HG03469 (cell line): ENCODE data around the gene XPC.

Experiments
- ATAC-seq: cut with Tn5 transposase; IDR thresholded peaks from one replicate; pipeline ENCODE4 v1.9.1; 2021; ENCODE audit warnings: mild to moderate bottlenecking, moderate library complexity, moderate number of reproducible peaks; ENCODE audit not compliant: unreplicated experiment

XPC gene

GRCh38 chr3:14208977-14209394 is 30.6 kb upstream of the XPC start:
- ATAC-seq = no peak

GRCh38 chr3:14208168-14208567 is 29.8 kb upstream of the XPC start:
- ATAC-seq = no peak

GRCh38 chr3:14206548-14207177 is 28.3 kb upstream of the XPC start:
- no peak for ATAC-seq

- ATAC-seq = no peak
Observed at GRCh38 chr3:14204515-14205284, 26.3 kb upstream of the XPC start.

DNA sequence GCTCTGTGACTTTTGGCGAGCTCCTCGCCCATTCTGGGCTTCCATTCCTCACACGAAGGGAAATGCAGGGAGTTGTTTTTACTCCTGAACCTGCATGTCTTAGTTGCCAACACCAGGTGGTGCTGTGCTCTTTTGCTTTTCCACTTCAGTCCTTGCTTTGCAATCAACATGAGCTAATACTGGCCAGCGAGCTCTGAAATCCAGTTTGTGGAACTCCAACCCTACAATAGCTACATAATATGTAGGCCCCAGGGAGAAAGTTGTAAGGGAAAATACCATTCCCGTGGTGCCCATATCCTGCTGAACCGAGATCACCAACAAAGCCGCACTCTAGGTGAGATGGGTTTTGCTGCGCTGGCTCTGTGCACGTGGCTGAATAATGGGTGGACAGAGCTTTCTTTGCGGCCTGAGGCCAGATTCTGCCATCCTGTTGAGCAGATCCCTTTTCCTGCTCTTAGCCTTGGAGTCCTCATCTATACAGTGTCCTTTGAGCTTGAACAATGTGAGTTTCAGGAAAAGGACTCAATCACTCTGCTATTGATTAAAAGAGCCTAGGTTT is 25.2 kb upstream of the XPC start:
- no peak for ATAC-seq

- no peak for ATAC-seq
Observed at GRCh38 chr3:14202874-14203520, 24.6 kb upstream of the XPC start.

- ATAC-seq = no peak
Observed at GRCh38 chr3:14201940-14202684, 23.7 kb upstream of the XPC start.

DNA sequence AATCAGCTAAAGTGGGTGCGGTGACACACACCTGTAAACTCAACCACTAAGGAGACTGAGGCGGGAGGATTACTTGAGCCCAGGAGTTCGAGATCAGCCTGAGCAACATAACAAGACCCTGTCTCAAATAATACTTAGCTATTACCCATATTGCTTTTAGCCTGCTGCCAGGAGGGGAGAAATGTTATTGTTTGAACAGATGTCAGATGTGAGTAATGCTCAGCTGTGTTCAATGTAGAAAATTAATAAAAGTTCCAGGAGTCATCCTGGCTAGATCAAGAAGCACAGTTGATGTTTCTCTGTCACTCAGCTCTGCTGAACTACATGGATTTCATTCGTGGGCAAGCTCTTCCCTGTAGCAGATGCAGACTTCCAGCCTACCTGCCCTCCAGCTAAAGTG is 22.4 kb upstream of the XPC start:
- ATAC-seq = no peak

GRCh38 chr3:14200276-14200675 is 21.9 kb upstream of the XPC start:
- ATAC-seq = no peak

DNA sequence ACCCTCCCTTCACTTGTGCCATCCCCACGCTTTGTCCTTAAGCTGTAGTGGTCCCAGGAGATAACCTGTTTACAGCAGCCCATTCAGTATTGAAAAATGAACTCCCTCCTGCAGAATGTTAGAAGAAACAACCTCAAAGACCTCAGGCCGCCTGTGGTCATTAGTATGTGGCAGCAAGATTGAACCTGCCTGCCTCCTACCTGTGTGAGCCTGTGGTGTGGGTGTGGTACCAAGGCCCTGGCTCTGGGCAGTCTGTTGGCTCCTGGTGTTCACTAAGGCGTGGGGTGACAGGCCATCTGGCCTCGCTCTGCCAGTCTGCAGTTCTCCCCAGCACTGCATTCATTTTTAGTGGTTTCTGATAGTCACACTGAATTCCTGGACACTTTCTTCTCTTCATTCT is 21.2 kb upstream of the XPC start:
- no peak for ATAC-seq

DNA sequence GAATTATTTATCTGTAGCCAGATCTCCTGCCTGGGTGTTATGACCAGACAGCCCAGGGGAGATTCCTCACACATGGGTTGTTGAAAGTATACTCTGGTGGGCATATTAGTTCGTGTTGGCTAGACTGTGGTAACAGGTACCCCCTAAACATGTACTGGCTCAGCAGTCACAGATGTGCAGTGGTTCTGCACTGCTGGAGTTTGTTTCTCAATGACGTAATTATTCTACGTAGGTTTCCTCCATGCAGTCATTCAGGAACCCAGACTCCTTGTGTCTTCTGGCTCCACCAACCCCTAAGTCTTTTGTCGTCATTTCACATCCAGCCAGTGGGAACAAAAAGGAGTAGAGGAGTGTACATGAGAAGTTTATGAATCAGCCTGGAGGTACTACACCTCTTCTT is 16.5 kb upstream of the XPC start:
- no peak for ATAC-seq

- no peak for ATAC-seq
Observed at GRCh38 chr3:14188041-14188754, 9.8 kb upstream of the XPC start.

DNA sequence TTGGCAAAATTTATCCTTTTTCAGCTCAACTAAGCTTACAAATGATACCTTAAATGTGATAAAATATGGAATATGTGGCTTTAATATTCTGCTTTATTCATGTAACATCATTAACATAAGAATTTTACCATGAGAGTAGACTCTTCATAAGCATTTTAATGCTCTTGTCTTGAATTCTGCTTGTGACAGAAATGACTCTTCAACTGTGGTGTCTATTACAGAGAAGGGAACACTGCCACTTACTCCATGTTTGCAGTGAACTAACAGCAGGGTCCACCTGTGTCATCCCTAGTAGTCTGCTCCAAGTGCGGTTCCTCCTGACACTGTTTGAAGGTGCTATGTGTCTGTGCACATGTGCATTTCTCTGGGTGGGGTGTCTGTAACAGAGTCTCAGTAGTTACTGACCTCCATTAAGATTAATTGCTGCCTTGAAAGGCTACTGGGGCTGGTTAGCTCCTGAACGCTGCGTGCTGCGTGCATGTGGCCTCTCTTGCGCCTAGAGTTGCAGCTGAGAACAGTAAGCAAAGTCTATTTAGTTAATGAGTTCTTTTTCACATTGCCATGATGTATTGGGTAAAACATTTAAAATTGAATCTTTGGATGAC is 8.6 kb upstream of the XPC start:
- no peak for ATAC-seq

- no peak for ATAC-seq
Observed at GRCh38 chr3:14183015-14183577, 4.7 kb upstream of the XPC start.

GRCh38 chr3:14181253-14181652 is 2.9 kb upstream of the XPC start:
- no peak for ATAC-seq

- ATAC-seq = no peak
Observed at GRCh38 chr3:14179795-14180194, 1.4 kb upstream of the XPC start.

DNA sequence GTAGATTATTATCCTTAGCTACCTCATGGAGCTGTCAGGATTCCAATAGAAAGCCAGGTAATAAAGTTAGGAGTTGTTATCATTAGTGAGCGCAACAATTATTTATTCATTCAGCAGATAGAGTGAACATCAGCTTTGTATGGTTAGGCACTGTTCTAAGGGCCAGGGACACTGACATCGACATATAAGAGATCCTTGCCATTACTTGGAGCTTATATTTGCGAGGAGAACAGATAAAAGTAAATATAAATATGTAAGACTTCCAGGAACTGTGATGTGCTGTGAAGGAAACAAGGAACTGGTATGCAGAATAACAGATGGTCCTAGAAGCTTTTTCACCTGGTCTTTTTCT is 689 bp upstream of the XPC start:
- no peak for ATAC-seq

GRCh38 chr3:14177580-14178246 is 688 bp downstream of the XPC start:
- peak; percentile 1 for ATAC-seq

DNA sequence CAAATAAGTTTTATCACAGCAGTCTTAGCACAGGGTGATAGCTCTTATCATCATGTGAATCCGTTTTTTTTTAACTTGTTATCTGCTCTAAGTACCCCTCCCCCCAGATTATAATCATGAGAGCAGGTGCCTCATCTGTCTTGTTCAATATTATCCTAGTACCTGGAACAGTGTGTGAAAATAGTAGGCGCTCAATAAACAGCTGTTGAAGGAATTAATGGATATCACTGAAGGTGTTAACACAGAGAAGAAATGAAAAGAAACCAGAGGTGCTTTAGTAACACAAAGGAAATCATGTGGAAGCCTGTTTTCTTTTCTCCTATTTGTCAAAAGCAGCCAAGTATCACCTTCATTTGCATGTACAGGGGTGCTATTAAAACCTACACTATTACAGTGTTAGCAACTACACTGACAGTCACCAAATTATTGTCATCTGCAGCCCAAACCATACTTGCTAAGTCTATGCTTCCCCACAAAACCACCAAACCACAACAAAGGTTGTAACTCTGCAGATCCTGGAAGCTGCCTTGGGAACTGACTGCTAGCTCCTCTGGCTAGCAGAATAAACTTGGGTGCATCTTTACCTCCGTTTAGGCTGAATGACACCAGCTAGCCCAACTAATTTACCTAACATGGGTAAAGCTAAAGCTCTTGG is 2.9 kb downstream of the XPC start:
- ATAC-seq = peak; percentile 22
